Endometrium (tissue), 2 donors: ENCODE data around the gene OR4S2.

Source experiments
- FAIRE-seq: peaks from 2 replicates; lab custom pipeline; 2012; peaks lifted over from hg19 to GRCh38; lab: Jason Lieb, UNC
- donor health status: control.
- donor health status: control.

OR4S2 gene, protein sequence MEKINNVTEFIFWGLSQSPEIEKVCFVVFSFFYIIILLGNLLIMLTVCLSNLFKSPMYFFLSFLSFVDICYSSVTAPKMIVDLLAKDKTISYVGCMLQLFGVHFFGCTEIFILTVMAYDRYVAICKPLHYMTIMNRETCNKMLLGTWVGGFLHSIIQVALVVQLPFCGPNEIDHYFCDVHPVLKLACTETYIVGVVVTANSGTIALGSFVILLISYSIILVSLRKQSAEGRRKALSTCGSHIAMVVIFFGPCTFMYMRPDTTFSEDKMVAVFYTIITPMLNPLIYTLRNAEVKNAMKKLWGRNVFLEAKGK

GRCh38 chr11:55648027-55648426, at the start of gene OR4S2:
Gene OR4S2 (plus strand): TSS chr11:55648327. CDS start chr11:55650904, 2,577 bp downstream.
- FAIRE-seq, result no peak

- no peak for FAIRE-seq
Observed at GRCh38 chr11:55607545-55607944, 40.6 kb upstream of the OR4S2 start, which contains the start of gene OR4C11. Gene OR4C11 (minus strand): TSS chr11:55607645. CDS start chr11:55604373, 3,272 bp downstream.

GRCh38 chr11:55624531-55624930, 23.6 kb upstream of the OR4S2 start:
- FAIRE-seq, result no peak

GRCh38 chr11:55634813-55635212, 13.3 kb upstream of the OR4S2 start, which contains the start of gene OR4P4:
Gene OR4P4 (plus strand): TSS chr11:55635113.
- no peak for FAIRE-seq

- FAIRE-seq, result no peak
Observed at GRCh38 chr11:55652560-55652959, 4.4 kb downstream of the OR4S2 start.

DNA sequence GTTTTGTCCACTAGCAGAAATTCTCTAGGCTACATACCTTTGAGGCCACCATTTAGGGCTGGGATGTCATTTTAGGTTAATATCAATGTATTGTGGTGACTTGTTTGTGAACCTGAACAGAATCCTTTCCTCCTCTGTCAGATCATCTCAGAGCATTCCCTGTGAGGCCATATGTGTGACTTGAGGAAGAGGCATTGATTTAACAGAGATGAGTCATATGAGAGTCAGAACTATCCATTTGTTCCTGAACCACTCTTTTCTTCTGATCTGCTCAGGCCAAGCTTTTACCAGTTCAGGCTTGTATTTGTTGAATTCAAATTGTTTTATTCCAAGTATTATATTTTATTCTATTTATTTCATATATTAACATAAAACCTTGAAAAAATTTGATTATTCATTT, 7.0 kb downstream of the OR4S2 start:
- no peak for FAIRE-seq

DNA sequence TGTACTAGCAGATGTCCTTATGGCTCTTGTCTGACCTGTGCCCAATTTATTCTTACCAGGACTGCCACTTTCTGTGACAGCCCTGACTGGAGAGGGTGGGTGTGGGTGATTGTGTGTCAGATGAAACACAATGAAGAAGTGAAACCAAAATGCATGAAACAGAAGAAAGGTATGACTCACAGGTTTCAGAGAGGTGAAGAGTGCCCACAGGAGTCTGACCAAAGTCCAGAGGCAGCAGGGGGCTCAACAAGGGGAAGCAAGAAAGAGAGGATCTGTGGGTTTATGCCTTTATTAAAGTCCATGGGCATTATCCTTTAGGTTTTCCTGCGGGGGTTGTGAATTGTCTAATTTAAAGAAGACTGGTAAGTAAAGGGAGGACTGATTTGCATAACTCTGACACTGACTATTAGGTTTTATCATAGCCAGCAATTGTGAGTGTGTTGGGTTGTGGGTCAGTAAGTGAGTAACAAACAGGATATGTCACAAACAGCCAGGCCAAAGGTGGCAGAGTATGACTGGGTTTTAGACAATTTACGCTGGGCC, 10.0 kb downstream of the OR4S2 start:
- no peak for FAIRE-seq

GRCh38 chr11:55658608-55659007, 10.5 kb downstream of the OR4S2 start:
- no peak for FAIRE-seq

DNA sequence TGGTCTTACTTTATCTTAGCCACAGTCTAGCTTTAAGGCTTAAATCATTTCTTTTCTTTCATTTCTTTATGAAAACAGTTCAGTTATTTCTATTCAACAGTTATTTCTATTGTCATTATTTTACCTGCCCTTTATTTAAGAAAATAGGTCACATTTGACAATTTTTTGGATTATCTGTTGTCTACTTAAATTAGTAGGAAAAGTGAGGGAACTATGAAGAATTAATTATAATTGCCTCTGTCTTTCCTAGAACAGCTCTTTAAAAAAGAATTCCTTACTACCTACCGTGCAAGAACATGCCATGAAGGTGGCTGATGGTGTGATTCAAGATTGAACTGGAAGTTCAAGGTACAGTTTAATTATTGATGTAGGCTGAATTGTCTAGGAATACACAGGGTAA, 13.8 kb downstream of the OR4S2 start, which contains the start of gene OR4C6:
TSS of gene OR4C6 (plus strand) at position 301 of the 400 bp plus-strand sequence. CDS start 2,966 bp downstream, outside the sequence.
- FAIRE-seq, result no peak

DNA sequence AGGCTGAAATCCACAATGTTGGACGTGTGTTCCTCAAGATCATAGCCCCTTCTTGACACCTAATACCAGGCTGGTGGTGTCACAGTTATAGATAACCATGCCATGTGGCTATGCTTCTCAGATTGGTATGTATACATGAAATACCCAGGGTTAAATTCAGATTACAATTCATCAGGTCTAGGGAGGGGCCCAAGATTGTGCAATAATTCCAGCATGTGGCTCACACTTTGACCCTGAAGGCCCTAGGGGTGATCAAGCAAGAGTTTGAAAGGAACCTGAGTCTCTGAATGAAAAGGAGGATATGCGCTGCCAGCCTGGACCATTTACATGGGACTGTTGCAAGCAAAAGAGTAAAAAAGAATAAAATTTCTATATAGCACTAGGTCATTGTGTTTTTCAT, 21.2 kb downstream of the OR4S2 start:
- FAIRE-seq, result no peak

- FAIRE-seq, result no peak
Observed at GRCh38 chr11:55673860-55674259, 25.7 kb downstream of the OR4S2 start.

GRCh38 chr11:55697817-55698216, 49.7 kb downstream of the OR4S2 start:
- no peak for FAIRE-seq

- no peak for FAIRE-seq
Observed at GRCh38 chr11:55701429-55701828, 53.3 kb downstream of the OR4S2 start.
